Naive thymus-derived CD8-positive, alpha-beta T cell (primary cell): ENCODE data around the gene KISS1R. TPM values are rescaled to one million over a fixed set of nuclear protein-coding genes. Genes with fewer than 3 reads are reported as not detected.
A peak's percentile ranks its signal among the peaks of the same experiment; 100 is the strongest.
"Not testable (repeated sequence)": the region's sequence is repeated elsewhere in the genome, so short reads cannot be mapped to it uniquely, and the experiment has no call there.

Source experiments
- ATAC-seq, 2 donors: fragments of 150-1000 bp; cut with Tn5 transposase in 1 of 2; sonication (Bioruptor Pico), chemical (Tn5 transposase) in 1 of 2; 1 replicate in 1 of 2; 2 replicates in 1 of 2; pipeline ENCODE4 v1.10.0; 2021; ENCODE audit warnings: mild to moderate bottlenecking in 2 of 2, moderate library complexity in 2 of 2
- POLR2A ChIA-PET: fragments of 350-600 bp; sonication (Branson Sonifier 250); formaldehyde crosslinking; loops from one replicate; lab custom pipeline; 2021; ENCODE audit warnings: antibody characterized with exemption; lab: Charles Lee
- DNase-seq, 10 donors: peaks; one replicate each; pipeline versions ENCODE4 v3.0.0 to v3.0.0-alpha.2; 2020 to 2022
- H3K27ac Mint-ChIP-seq, 10 donors: one replicate each; pipeline ENCODE4 v1.8.0; 2020 to 2022; ENCODE audit warnings: mild to moderate bottlenecking in 10 of 10, mixed read lengths in 10 of 10, moderate library complexity in 4 of 10, inconsistent platforms in 1 of 10
- H3K27me3 Mint-ChIP-seq, 5 donors: one replicate each; pipeline ENCODE4 v1.8.0; 2021 to 2022; ENCODE audit warnings: mixed read lengths in 5 of 5
- H3K36me3 Mint-ChIP-seq, 3 donors: one replicate each; pipeline ENCODE4 v1.8.0; 2020 to 2022; ENCODE audit warnings: mixed read lengths in 3 of 3, mild to moderate bottlenecking in 2 of 3, inconsistent platforms in 1 of 3
- H3K4me1 Mint-ChIP-seq, 4 donors: one replicate each; pipeline ENCODE4 v1.8.0; 2021 to 2022; ENCODE audit warnings: mixed read lengths in 4 of 4
- H3K4me3 Mint-ChIP-seq, 10 donors: one replicate each; pipeline ENCODE4 v1.8.0; 2020 to 2022; ENCODE audit warnings: mild to moderate bottlenecking in 10 of 10, mixed read lengths in 10 of 10, moderate library complexity in 6 of 10, inconsistent platforms in 1 of 10
- H3K9me3 Mint-ChIP-seq, 9 donors: one replicate each; pipeline ENCODE4 v1.8.0; 2020 to 2022; ENCODE audit warnings: mixed read lengths in 9 of 9, mild to moderate bottlenecking in 3 of 9, inconsistent platforms in 1 of 9, moderate library complexity in 1 of 9
- polyA plus RNA-seq, 3 donors: library from polyadenylated mRNA; unstranded; fragments of 300-500 nt; fragmentation: Illumina TruSeq; gene quantifications; one replicate each; pipeline ENCODE4 v1.2.3, GENCODE V29; 2021
- total RNA-seq, 8 experiments: library from RNA in 2 of 8; stranded (reverse) in 2 of 8; gene quantifications; one replicate each; pipeline ENCODE4 v1.2.3 and lab custom pipeline; 2021 to 2026

The KISS1R gene
- total and polyA plus RNA-seq, 5 experiments from 2014 or later: 0.18 to 2.6 (median 0.58) TPM

- no peak overlapping the region for H3K27ac Mint-ChIP-seq
- H3K4me1 Mint-ChIP-seq: peaks cover 2 to 22% (median 7%) of the 10 kb centered on the region in 4 donors
- H3K27me3 Mint-ChIP-seq: no peaks in the 10 kb centered on the region
- H3K4me3 Mint-ChIP-seq: no peak overlapping the region
- DNase-seq (no peak), ATAC-seq (no peak)
- no peaks in the 10 kb centered on the region for H3K9me3 Mint-ChIP-seq
- POLR2A ChIA-PET: interaction anchor here (0.5 to 1.2 kb wide), 2 partner anchors 30 to 83 kb away, joined by 3 to 4 read pairs; no protein-coding TSS in a partner anchor
- H3K36me3 Mint-ChIP-seq: peaks cover 0 to 2% (median 0%) of the 10 kb centered on the region in 3 donors
These were observed 37.8 kb downstream of the KISS1R start for GRCh38 chr19:954672-955494.

- ATAC-seq: no peak
- Mint-ChIP-seq H3K9me3 (no peaks in the 10 kb centered on the region), H3K27ac (no peak overlapping the region), H3K36me3 (peaks cover 0 to 2% (median 0%) of the 10 kb centered on the region in 3 donors), H3K4me3 (no peak overlapping the region), H3K27me3 (no peaks in the 10 kb centered on the region), H3K4me1 (peaks cover 0 to 18% (median 7%) of the 10 kb centered on the region in 4 donors)
- DNase-seq: no peak
- POLR2A ChIA-PET: no interaction called here
These were observed 39.0 kb downstream of the KISS1R start for GRCh38 chr19:955803-956765.

GRCh38 chr19:956766-957440 is 39.8 kb downstream of the KISS1R start:
- peaks cover 0 to 12% (median 7%) of the 10 kb centered on the region in 4 donors for H3K4me1 Mint-ChIP-seq
- POLR2A ChIA-PET: interaction anchor here (0.6 kb wide), 1 partner anchor 72 kb away, joined by 4 read pairs; no protein-coding TSS in a partner anchor
- H3K27me3 Mint-ChIP-seq: no peaks in the 10 kb centered on the region
- ATAC-seq (no peak), DNase-seq (no peak)
- H3K4me3 Mint-ChIP-seq: no peak overlapping the region
- H3K27ac Mint-ChIP-seq: no peak overlapping the region
- peaks cover 0 to 2% (median 0%) of the 10 kb centered on the region in 3 donors for H3K36me3 Mint-ChIP-seq
- H3K9me3 Mint-ChIP-seq: no peaks in the 10 kb centered on the region

- not testable (repeated sequence) for H3K27ac Mint-ChIP-seq, ATAC-seq
- POLR2A ChIA-PET: interaction anchor here (0.6 to 0.7 kb wide), 2 partner anchors 72 to 157 kb away, joined by 3 to 4 read pairs; no protein-coding TSS in a partner anchor
These were observed 40.4 kb downstream of the KISS1R start for GRCh38 chr19:957578-957977.

GRCh38 chr19:958967-959855 is 42.1 kb downstream of the KISS1R start:
- no peak for DNase-seq
- H3K9me3 Mint-ChIP-seq: no peaks in the 10 kb centered on the region
- peak overlapping the region in 2 of 10 donors; percentile 5 to 66 for H3K27ac Mint-ChIP-seq
- POLR2A ChIA-PET: no interaction called here
- peak overlapping the region in 1 of 10 donors; percentile 45 for H3K4me3 Mint-ChIP-seq
- peaks cover 0 to 2% (median 0%) of the 10 kb centered on the region in 3 donors for H3K36me3 Mint-ChIP-seq
- no peak for ATAC-seq
- no peaks in the 10 kb centered on the region for H3K27me3 Mint-ChIP-seq
- H3K4me1 Mint-ChIP-seq: peaks cover 0 to 2% (median 0%) of the 10 kb centered on the region in 4 donors

More at GRCh38 chr19:957578-957977, 40.4 kb downstream of the KISS1R start:
- H3K9me3 Mint-ChIP-seq, DNase-seq, H3K36me3 Mint-ChIP-seq, H3K27me3 Mint-ChIP-seq, H3K4me3 Mint-ChIP-seq, H3K4me1 Mint-ChIP-seq: not testable (repeated sequence)

GRCh38 chr19:960020-960419 is 42.9 kb downstream of the KISS1R start:
- POLR2A ChIA-PET: no interaction called here
- Mint-ChIP-seq H3K27ac (peak overlapping the region in 1 of 10 donors; percentile 46), H3K4me3 (no peak overlapping the region), H3K36me3 (no peaks in the 10 kb centered on the region), H3K9me3 (no peaks in the 10 kb centered on the region), H3K4me1 (no peaks in the 10 kb centered on the region), H3K27me3 (no peaks in the 10 kb centered on the region)
- no peak for ATAC-seq
- no peak for DNase-seq

GRCh38 chr19:960601-960938 is 43.4 kb downstream of the KISS1R start:
- H3K36me3 Mint-ChIP-seq: no peaks in the 10 kb centered on the region
- H3K4me3 Mint-ChIP-seq: no peak overlapping the region
- DNase-seq: no peak
- no peaks in the 10 kb centered on the region for H3K4me1 Mint-ChIP-seq
- POLR2A ChIA-PET: no interaction called here
- no peaks in the 10 kb centered on the region for H3K9me3 Mint-ChIP-seq
- no peaks in the 10 kb centered on the region for H3K27me3 Mint-ChIP-seq
- no peak for ATAC-seq
- H3K27ac Mint-ChIP-seq: no peak overlapping the region

- ATAC-seq (no peak), DNase-seq (no peak)
- Mint-ChIP-seq H3K27me3 (no peaks in the 10 kb centered on the region), H3K27ac (no peak overlapping the region), H3K4me3 (no peak overlapping the region), H3K4me1 (no peaks in the 10 kb centered on the region), H3K9me3 (no peaks in the 10 kb centered on the region), H3K36me3 (no peaks in the 10 kb centered on the region)
- POLR2A ChIA-PET: interaction anchor here (0.6 to 0.7 kb wide), 2 partner anchors 42 to 380 kb away, joined by 3 to 6 read pairs; no protein-coding TSS in a partner anchor
These were observed 44.9 kb downstream of the KISS1R start for GRCh38 chr19:961866-962620.

GRCh38 chr19:962683-963400 is 45.7 kb downstream of the KISS1R start:
- Mint-ChIP-seq H3K27me3 (no peaks in the 10 kb centered on the region), H3K27ac (no peak overlapping the region), H3K4me3 (no peak overlapping the region), H3K9me3 (no peaks in the 10 kb centered on the region), H3K36me3 (no peaks in the 10 kb centered on the region), H3K4me1 (no peaks in the 10 kb centered on the region)
- ATAC-seq (no peak), DNase-seq (no peak)
- POLR2A ChIA-PET: interaction anchor here (0.7 kb wide), 1 partner anchor 41 kb away, joined by 3 read pairs; no protein-coding TSS in a partner anchor

- DNase-seq (no peak), ATAC-seq (no peak)
- Mint-ChIP-seq H3K27me3 (no peaks in the 10 kb centered on the region), H3K4me3 (no peak overlapping the region), H3K4me1 (no peaks in the 10 kb centered on the region), H3K36me3 (no peaks in the 10 kb centered on the region), H3K27ac (no peak overlapping the region), H3K9me3 (no peaks in the 10 kb centered on the region)
- POLR2A ChIA-PET: no interaction called here
These were observed 46.4 kb downstream of the KISS1R start for GRCh38 chr19:963486-963951.
